Ishikawa (cell line): Measurements from ENCODE around the gene ACVR1C.

ENCODE experiments used
- CEBPB ChIP-seq: IDR thresholded peaks from 2 replicates; pipeline ENCODE4 v1.6.1; 2012
- CREB1 ChIP-seq: IDR thresholded peaks from 2 replicates; pipeline ENCODE4 v1.6.1; 2012; ENCODE audit warnings: low read depth
- EP300 ChIP-seq: IDR thresholded peaks from 2 replicates; pipeline ENCODE4 v1.6.1; 2012; ENCODE audit warnings: borderline replicate concordance
- RAD21 ChIP-seq: IDR thresholded peaks from 2 replicates; pipeline ENCODE4 v1.6.1; 2012; ENCODE audit warnings: low read depth
- TAF1 ChIP-seq: IDR thresholded peaks from 2 replicates; pipeline ENCODE4 v1.6.1; 2012; ENCODE audit warnings: low read depth, mild to moderate bottlenecking
- TEAD4 ChIP-seq: IDR thresholded peaks from 2 replicates; pipeline ENCODE4 v1.6.1; 2012
- ZBTB7A ChIP-seq: IDR thresholded peaks from 2 replicates; pipeline ENCODE4 v1.6.1; 2012; ENCODE audit warnings: low read depth

GRCh38 chr2:157596992-157597681, 31.5 kb downstream of the ACVR1C start:
- TF ChIP-seq CEBPB (no peak), TAF1 (no peak), CREB1 (no peak), TEAD4 (no peak), RAD21 (no peak), EP300 (no peak), ZBTB7A (no peak)
